Trophoblast cell (in vitro differentiated cells and primary cell): ENCODE data around the gene EGR2.

Experiments used
- DNase-seq, 2 donors: peaks; one replicate each; pipeline ENCODE4 v3.0.0-alpha.2; 2016
- H2AFZ ChIP-seq: 2 replicates; pipeline ENCODE4 v1.6.1; 2013; ENCODE audit warnings: low read length, moderate library complexity, mild to moderate bottlenecking; ENCODE audit not compliant: insufficient read depth, poor library complexity
- H2AK5ac ChIP-seq: 2 replicates; pipeline ENCODE4 v1.6.1; 2013; ENCODE audit warnings: mild to moderate bottlenecking, low read length
- H2BK120ac ChIP-seq: 2 replicates; pipeline ENCODE4 v1.6.1; 2013; ENCODE audit warnings: low read length, mild to moderate bottlenecking, moderate library complexity; ENCODE audit not compliant: insufficient read depth, poor library complexity
- H2BK12ac ChIP-seq: 2 replicates; pipeline ENCODE4 v1.6.1; 2013; ENCODE audit warnings: mild to moderate bottlenecking, low read length, moderate library complexity
- H2BK5ac ChIP-seq: 2 replicates; pipeline ENCODE4 v1.6.1; 2013; ENCODE audit warnings: low read length, low read depth, moderate library complexity, mild to moderate bottlenecking; ENCODE audit not compliant: poor library complexity
- H3K14ac ChIP-seq: 2 replicates; pipeline ENCODE4 v1.6.1; 2013; ENCODE audit warnings: mild to moderate bottlenecking, low read length
- H3K18ac ChIP-seq: 2 replicates; pipeline ENCODE4 v1.6.1; 2013; ENCODE audit warnings: mild to moderate bottlenecking, low read length
- H3K23ac ChIP-seq: 2 replicates; pipeline ENCODE4 v1.6.1; 2013; ENCODE audit warnings: low read length
- H3K27ac ChIP-seq: 2 replicates; pipeline ENCODE4 v1.5.1; 2013; ENCODE audit warnings: low read depth, mild to moderate bottlenecking, inconsistent platforms, low read length, moderate library complexity
- H3K27me3 ChIP-seq: 2 replicates; pipeline ENCODE4 v1.6.1; 2013; ENCODE audit warnings: inconsistent platforms, mild to moderate bottlenecking, low read length, moderate library complexity; ENCODE audit not compliant: insufficient read depth
- H3K36me3 ChIP-seq, 2 experiments: 1 replicate in 1 of 2; 2 replicates in 1 of 2; pipeline ENCODE4 v1.6.1; 2013; ENCODE audit warnings: low read length in 2 of 2, mild to moderate bottlenecking in 2 of 2, moderate library complexity in 1 of 2; ENCODE audit not compliant: insufficient read depth in 2 of 2, control insufficient read depth in 1 of 2
- H3K4ac ChIP-seq: 2 replicates; pipeline ENCODE4 v1.6.1; 2013; ENCODE audit warnings: low read depth, mild to moderate bottlenecking, low read length, moderate library complexity
- H3K4me1 ChIP-seq, 2 experiments: 1 replicate in 1 of 2; 2 replicates in 1 of 2; pipeline ENCODE4 v1.6.1; 2013; ENCODE audit warnings: low read length in 2 of 2, mild to moderate bottlenecking in 2 of 2, moderate library complexity in 1 of 2; ENCODE audit not compliant: insufficient read depth in 2 of 2, control insufficient read depth in 1 of 2
- H3K4me2 ChIP-seq: 2 replicates; pipeline ENCODE4 v1.6.1; 2013; ENCODE audit warnings: inconsistent platforms, mild to moderate bottlenecking, low read length, moderate library complexity
- H3K4me3 ChIP-seq: 2 replicates; pipeline ENCODE4 v1.5.1; 2013; ENCODE audit warnings: mild to moderate bottlenecking, low read depth, low read length, inconsistent platforms
- H3K79me1 ChIP-seq: one replicate; pipeline ENCODE4 v1.6.1; 2013; ENCODE audit warnings: low read length
- H3K79me2 ChIP-seq: 2 replicates; pipeline ENCODE4 v1.6.1; 2013; ENCODE audit warnings: low read length, mild to moderate bottlenecking; ENCODE audit not compliant: control insufficient read depth, insufficient read depth, poor library complexity
- H3K9ac ChIP-seq: 2 replicates; pipeline ENCODE4 v1.6.1; 2013; ENCODE audit warnings: mild to moderate bottlenecking, low read length
- H3K9me3 ChIP-seq: 2 replicates; pipeline ENCODE4 v1.6.1; 2013; ENCODE audit warnings: low read depth, mild to moderate bottlenecking, control low read depth, inconsistent platforms, low read length; ENCODE audit not compliant: insufficient read depth
- H4K12ac ChIP-seq: 2 replicates; pipeline ENCODE4 v1.6.1; 2013; ENCODE audit warnings: low read depth, mild to moderate bottlenecking, low read length, moderate library complexity
- H4K8ac ChIP-seq: 2 replicates; pipeline ENCODE4 v1.6.1; 2013; ENCODE audit warnings: low read depth, mild to moderate bottlenecking, low read length, moderate library complexity
- H4K91ac ChIP-seq: one replicate; pipeline ENCODE4 v1.6.1; 2013; ENCODE audit warnings: low read depth, mild to moderate bottlenecking, low read length, moderate library complexity
- WGBS: extraction: QIAGEN DNeasy Blood & Tissue Kit; methylation state at CpG from one replicate; pipeline ENCODE4 v1.1.7; 2013; ENCODE audit warnings: missing lambda C conversion rate; ENCODE audit not compliant: insufficient read length, insufficient coverage; ENCODE audit errors: extremely low coverage; 5-methylcytosine and 5-hydroxymethylcytosine counted together

EGR2 gene

DNA sequence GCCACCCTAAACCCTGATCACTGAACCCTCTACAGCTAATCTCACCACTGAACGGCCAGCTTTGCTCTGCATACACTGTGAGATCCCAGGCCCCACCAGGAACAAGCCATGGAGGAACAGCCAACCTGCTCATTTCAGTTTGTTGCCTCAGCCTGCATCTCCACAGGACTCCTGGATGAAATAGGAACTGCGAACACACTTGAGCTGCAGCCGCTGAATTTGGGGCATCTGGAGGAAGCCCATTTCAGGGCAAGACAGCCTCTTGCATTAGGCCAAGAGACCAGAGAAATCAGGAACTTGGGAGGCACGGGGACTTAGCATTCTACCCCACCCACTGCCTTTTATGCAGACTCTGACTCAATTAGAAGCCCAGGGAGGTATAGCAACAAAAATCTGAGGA lies 14.5 kb upstream of the EGR2 start:
- Histone ChIP-seq H3K79me1 (no peaks in the 10 kb centered on the region), H2AK5ac (no peak overlapping the region), H3K27ac (no peak overlapping the region), H3K18ac (no peak overlapping the region), H2BK12ac (no peak overlapping the region), H3K4me2 (no peak overlapping the region), H3K27me3 (no peaks in the 10 kb centered on the region), H3K79me2 (no peaks in the 10 kb centered on the region), H3K14ac (no peak overlapping the region), H2BK120ac (no peak overlapping the region), H3K23ac (no peak overlapping the region), H2BK5ac (no peak overlapping the region), H2AFZ (no peak overlapping the region), H4K8ac (no peak overlapping the region), H3K9ac (no peak overlapping the region), H3K4ac (no peak overlapping the region), H3K36me3 (no peaks in the 10 kb centered on the region), H3K4me1 (no peaks in the 10 kb centered on the region), H3K4me3 (no peak overlapping the region), H4K91ac (no peak overlapping the region), H3K9me3 (no peaks in the 10 kb centered on the region), H4K12ac (no peak overlapping the region)
- DNase-seq: no peak
- no CpG with 5 or more reads among the region's 4 CpGs for WGBS

DNA sequence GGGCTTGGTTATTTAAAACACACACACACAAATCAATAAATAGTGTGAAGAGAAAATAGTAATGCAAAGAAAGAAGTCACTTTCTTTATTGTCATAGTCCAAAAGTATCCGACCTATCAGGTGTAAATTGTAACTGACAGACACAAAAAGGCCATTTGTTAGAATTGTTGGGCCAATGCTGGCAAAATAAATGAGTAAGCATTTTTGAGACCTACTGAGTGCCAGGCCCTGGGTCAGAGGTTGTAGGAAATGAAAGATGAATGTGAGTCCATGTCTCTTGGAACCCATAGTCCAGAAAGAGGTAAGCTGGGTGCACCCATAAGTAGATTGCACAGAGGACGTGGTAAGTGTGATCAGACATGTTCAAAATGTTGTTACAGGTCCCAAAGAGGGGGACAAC lies 13.5 kb upstream of the EGR2 start:
- H4K8ac ChIP-seq: no peak overlapping the region
- H2BK12ac ChIP-seq: no peak overlapping the region
- no peak overlapping the region for H2AFZ ChIP-seq
- DNase-seq: no peak
- H2BK120ac ChIP-seq: no peak overlapping the region
- H3K4me3 ChIP-seq: no peak overlapping the region
- H2BK5ac ChIP-seq: no peak overlapping the region
- H3K14ac ChIP-seq: no peak overlapping the region
- no peak overlapping the region for H4K12ac ChIP-seq
- H3K4me1 ChIP-seq: no peaks in the 10 kb centered on the region
- H3K23ac ChIP-seq: no peak overlapping the region
- no peak overlapping the region for H2AK5ac ChIP-seq
- no peak overlapping the region for H4K91ac ChIP-seq
- no peaks in the 10 kb centered on the region for H3K36me3 ChIP-seq
- H3K18ac ChIP-seq: no peak overlapping the region
- WGBS: no CpG with 5 or more reads among the region's 2 CpGs
- no peak overlapping the region for H3K27ac ChIP-seq
- no peaks in the 10 kb centered on the region for H3K27me3 ChIP-seq
- H3K79me2 ChIP-seq: no peaks in the 10 kb centered on the region
- H3K4ac ChIP-seq: no peak overlapping the region
- no peaks in the 10 kb centered on the region for H3K9me3 ChIP-seq
- H3K4me2 ChIP-seq: no peak overlapping the region
- H3K9ac ChIP-seq: no peak overlapping the region
- H3K79me1 ChIP-seq: no peaks in the 10 kb centered on the region

DNA sequence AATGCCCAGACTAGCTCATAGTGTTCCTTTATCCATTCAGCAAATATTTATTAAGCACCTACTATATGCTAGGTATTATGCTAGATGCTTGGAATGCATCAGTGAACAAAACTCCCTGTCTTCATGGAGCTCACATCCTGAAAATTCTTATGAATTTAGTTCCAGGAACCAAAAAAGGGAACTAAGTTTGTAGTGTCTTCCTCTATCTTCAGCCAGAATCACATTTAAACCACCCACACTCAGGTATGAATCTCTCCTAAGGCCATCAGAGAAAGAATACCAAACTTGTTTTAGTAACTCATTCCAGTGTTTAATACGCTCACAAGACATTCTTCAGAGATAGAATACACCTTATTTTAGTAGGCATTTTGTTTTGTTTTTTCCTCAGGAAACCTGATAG lies 10.1 kb upstream of the EGR2 start:
- no peak overlapping the region for H3K14ac ChIP-seq
- H3K36me3 ChIP-seq: no peaks in the 10 kb centered on the region
- H3K79me1 ChIP-seq: no peaks in the 10 kb centered on the region
- no peak overlapping the region for H4K91ac ChIP-seq
- H3K23ac ChIP-seq: no peak overlapping the region
- no peak overlapping the region for H3K4me3 ChIP-seq
- no peak overlapping the region for H2BK120ac ChIP-seq
- no peaks in the 10 kb centered on the region for H3K4me1 ChIP-seq
- H3K9me3 ChIP-seq: no peaks in the 10 kb centered on the region
- no peaks in the 10 kb centered on the region for H3K79me2 ChIP-seq
- no peak overlapping the region for H2AK5ac ChIP-seq
- H3K4ac ChIP-seq: no peak overlapping the region
- no peak overlapping the region for H3K27ac ChIP-seq
- no peak overlapping the region for H3K4me2 ChIP-seq
- no peaks in the 10 kb centered on the region for H3K27me3 ChIP-seq
- no peak overlapping the region for H4K8ac ChIP-seq
- H3K9ac ChIP-seq: no peak overlapping the region
- no peak overlapping the region for H2AFZ ChIP-seq
- H4K12ac ChIP-seq: no peak overlapping the region
- H2BK12ac ChIP-seq: no peak overlapping the region
- no peak overlapping the region for H3K18ac ChIP-seq
- no CpG with 5 or more reads among the region's 1 CpG for WGBS
- no peak overlapping the region for H2BK5ac ChIP-seq
- DNase-seq: no peak

DNA sequence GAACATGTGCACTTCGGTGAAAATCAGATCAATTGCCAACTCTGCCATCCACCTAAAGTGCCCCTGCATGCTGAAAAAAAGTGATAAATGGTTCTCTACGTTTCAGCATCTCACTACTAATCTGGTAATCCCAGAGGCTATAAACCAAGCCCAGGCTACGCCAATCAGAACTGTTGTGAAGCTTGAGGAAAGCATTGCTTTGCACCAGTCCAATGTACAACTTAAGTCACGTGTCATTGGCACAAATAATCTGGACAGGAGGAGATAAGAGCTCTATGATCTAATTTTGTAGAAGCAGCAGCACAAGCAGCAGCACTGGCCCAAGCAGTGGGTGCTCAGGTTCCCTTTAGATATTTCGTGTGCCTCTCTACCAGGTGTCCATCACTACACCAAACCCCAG lies 4.4 kb upstream of the EGR2 start:
- no peak overlapping the region for H3K14ac ChIP-seq
- H4K8ac ChIP-seq: no peak overlapping the region

More for the DNA sequence above, 4.4 kb upstream of the EGR2 start:
- Histone ChIP-seq H2AK5ac (no peak overlapping the region), H3K79me2 (no peaks in the 10 kb centered on the region), H4K12ac (no peak overlapping the region), H3K23ac (no peak overlapping the region), H3K9me3 (peaks cover 7% of the 10 kb centered on the region), H3K4me2 (no peak overlapping the region), H3K36me3 (no peaks in the 10 kb centered on the region), H2BK12ac (no peak overlapping the region), H3K27ac (no peak overlapping the region), H3K79me1 (peaks cover 1% of the 10 kb centered on the region), H2BK120ac (no peak overlapping the region), H2AFZ (no peak overlapping the region), H4K91ac (no peak overlapping the region), H3K4me1 (peaks cover 12 to 16% of the 10 kb centered on the region in 2 experiments), H3K18ac (no peak overlapping the region), H3K9ac (no peak overlapping the region), H3K4me3 (no peak overlapping the region), H2BK5ac (no peak overlapping the region), H3K27me3 (peaks cover 23% of the 10 kb centered on the region), H3K4ac (no peak overlapping the region)
- WGBS: no CpG with 5 or more reads among the region's 5 CpGs
- DNase-seq: no peak
